Measurements from ENCODE around the gene FOSB. TPM values are rescaled to one million over a fixed set of nuclear protein-coding genes. Genes with fewer than 3 reads are reported as not detected.

FOSB gene
- total and polyA plus RNA-seq, 9 of the 15 experiments (the other 6 are each of a cell fraction or from before 2014, with no cell fraction given): 0.11 to 2.7 (median 0.73) TPM

DNA sequence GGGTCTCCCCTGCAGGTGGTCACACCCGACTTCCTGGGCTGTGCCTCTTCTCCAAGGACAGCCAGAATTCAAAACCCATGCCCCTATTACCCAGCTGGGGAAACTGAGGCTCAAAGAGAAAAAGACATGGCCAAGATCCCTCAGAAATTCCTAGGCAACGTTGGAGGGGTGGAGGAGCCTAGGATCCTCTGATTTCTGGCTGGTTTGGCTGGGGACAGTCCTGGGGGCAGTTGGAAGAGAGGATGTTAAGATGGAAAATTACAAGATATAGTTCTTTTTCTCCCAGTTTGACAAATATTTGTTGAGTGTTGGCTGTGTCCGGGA, 41.9 kb downstream of the FOSB start (continued):
- TF ChIP-seq, protein P1, sequence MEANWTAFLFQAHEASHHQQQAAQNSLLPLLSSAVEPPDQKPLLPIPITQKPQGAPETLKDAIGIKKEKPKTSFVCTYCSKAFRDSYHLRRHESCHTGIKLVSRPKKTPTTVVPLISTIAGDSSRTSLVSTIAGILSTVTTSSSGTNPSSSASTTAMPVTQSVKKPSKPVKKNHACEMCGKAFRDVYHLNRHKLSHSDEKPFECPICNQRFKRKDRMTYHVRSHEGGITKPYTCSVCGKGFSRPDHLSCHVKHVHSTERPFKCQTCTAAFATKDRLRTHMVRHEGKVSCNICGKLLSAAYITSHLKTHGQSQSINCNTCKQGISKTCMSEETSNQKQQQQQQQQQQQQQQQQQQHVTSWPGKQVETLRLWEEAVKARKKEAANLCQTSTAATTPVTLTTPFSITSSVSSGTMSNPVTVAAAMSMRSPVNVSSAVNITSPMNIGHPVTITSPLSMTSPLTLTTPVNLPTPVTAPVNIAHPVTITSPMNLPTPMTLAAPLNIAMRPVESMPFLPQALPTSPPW (CRISPR knock-in tag; IDR thresholded peaks at IDR 0.05): no peak
- TF ChIP-seq SIX5 (IDR thresholded peaks at IDR 0.05; ENCODE audit: borderline replicate concordance in 1 of 2, insufficient read depth in 1 of 2, low read depth in 1 of 2, low read length in 2 of 2) (no peak), CEBPB (tag; IDR thresholded peaks at IDR 0.05) (no peak), BACH1 (tag; IDR thresholded peaks at IDR 0.05) (peak; percentile 45; the same call in 1 of the 2 replicates), RAD21 (CRISPR knock-in tag; conservative IDR thresholded peaks at IDR 0.05 in 1 of 2, IDR thresholded peaks at IDR 0.05 in 1 of 2) (no peak), HLTF (IDR thresholded peaks at IDR 0.05) (no peak), ZNF3 (CRISPR knock-in tag; IDR thresholded peaks at IDR 0.05) (no peak), ZBTB1 (CRISPR knock-in tag; IDR thresholded peaks at IDR 0.05; ENCODE audit: borderline replicate concordance, low read depth) (no peak), CCAR2 (IDR thresholded peaks at IDR 0.05; ENCODE audit: low read depth, low read length) (no peak), PTRF (tag; IDR thresholded peaks at IDR 0.05) (no peak), DACH1 (IDR thresholded peaks at IDR 0.05; ENCODE audit: partially characterized antibody) (no peak), LCOR (CRISPR knock-in tag; IDR thresholded peaks at IDR 0.05) (0 out of 2 replicates have a peak, but pooled peaks have one; percentile 5), ZFPM2 (CRISPR knock-in tag; IDR thresholded peaks at IDR 0.05) (no peak), COPS2 (conservative IDR thresholded peaks at IDR 0.05) (no peak), BHLHE40 (IDR thresholded peaks at IDR 0.05; ENCODE audit: low read length) (no peak), HSF4 (CRISPR knock-in tag; IDR thresholded peaks at IDR 0.05; ENCODE audit: borderline replicate concordance) (no peak), SMARCE1 (IDR thresholded peaks at IDR 0.05) (no peak)
- TF ChIP-seq, protein P2, sequence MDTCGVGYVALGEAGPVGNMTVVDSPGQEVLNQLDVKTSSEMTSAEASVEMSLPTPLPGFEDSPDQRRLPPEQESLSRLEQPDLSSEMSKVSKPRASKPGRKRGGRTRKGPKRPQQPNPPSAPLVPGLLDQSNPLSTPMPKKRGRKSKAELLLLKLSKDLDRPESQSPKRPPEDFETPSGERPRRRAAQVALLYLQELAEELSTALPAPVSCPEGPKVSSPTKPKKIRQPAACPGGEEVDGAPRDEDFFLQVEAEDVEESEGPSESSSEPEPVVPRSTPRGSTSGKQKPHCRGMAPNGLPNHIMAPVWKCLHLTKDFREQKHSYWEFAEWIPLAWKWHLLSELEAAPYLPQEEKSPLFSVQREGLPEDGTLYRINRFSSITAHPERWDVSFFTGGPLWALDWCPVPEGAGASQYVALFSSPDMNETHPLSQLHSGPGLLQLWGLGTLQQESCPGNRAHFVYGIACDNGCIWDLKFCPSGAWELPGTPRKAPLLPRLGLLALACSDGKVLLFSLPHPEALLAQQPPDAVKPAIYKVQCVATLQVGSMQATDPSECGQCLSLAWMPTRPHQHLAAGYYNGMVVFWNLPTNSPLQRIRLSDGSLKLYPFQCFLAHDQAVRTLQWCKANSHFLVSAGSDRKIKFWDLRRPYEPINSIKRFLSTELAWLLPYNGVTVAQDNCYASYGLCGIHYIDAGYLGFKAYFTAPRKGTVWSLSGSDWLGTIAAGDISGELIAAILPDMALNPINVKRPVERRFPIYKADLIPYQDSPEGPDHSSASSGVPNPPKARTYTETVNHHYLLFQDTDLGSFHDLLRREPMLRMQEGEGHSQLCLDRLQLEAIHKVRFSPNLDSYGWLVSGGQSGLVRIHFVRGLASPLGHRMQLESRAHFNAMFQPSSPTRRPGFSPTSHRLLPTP (IDR thresholded peaks at IDR 0.05; ENCODE audit: borderline replicate concordance, extremely low read depth, insufficient read length): no peak
- TF ChIP-seq, protein P3, sequence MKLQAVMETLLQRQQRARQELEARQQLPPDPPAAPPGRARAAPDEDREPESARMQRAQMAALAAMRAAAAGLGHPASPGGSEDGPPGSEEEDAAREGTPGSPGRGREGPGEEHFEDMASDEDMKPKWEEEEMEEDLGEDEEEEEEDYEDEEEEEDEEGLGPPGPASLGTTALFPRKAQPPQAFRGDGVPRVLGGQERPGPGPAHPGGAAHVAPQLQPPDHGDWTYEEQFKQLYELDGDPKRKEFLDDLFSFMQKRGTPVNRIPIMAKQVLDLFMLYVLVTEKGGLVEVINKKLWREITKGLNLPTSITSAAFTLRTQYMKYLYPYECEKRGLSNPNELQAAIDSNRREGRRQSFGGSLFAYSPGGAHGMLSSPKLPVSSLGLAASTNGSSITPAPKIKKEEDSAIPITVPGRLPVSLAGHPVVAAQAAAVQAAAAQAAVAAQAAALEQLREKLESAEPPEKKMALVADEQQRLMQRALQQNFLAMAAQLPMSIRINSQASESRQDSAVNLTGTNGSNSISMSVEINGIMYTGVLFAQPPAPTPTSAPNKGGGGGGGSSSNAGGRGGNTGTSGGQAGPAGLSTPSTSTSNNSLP (IDR thresholded peaks at IDR 0.05; ENCODE audit: borderline replicate concordance, low read depth, low read length): no peak
- TF ChIP-seq, protein P4, sequence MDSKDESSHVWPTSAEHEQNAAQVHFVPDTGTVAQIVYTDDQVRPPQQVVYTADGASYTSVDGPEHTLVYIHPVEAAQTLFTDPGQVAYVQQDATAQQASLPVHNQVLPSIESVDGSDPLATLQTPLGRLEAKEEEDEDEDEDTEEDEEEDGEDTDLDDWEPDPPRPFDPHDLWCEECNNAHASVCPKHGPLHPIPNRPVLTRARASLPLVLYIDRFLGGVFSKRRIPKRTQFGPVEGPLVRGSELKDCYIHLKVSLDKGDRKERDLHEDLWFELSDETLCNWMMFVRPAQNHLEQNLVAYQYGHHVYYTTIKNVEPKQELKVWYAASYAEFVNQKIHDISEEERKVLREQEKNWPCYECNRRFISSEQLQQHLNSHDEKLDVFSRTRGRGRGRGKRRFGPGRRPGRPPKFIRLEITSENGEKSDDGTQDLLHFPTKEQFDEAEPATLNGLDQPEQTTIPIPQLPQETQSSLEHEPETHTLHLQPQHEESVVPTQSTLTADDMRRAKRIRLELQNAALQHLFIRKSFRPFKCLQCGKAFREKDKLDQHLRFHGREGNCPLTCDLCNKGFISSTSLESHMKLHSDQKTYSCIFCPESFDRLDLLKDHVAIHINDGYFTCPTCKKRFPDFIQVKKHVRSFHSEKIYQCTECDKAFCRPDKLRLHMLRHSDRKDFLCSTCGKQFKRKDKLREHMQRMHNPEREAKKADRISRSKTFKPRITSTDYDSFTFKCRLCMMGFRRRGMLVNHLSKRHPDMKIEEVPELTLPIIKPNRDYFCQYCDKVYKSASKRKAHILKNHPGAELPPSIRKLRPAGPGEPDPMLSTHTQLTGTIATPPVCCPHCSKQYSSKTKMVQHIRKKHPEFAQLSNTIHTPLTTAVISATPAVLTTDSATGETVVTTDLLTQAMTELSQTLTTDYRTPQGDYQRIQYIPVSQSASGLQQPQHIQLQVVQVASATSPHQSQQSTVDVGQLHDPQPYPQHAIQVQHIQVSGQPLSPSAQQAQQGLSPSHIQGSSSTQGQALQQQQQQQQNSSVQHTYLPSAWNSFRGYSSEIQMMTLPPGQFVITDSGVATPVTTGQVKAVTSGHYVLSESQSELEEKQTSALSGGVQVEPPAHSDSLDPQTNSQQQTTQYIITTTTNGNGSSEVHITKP (IDR thresholded peaks at IDR 0.05; ENCODE audit: partially characterized antibody): no peak
